IMR-90 (cell line): ENCODE measurements around the gene FUT7. TPM values are rescaled to one million over a fixed set of nuclear protein-coding genes. Genes with fewer than 3 reads are reported as not detected.

ENCODE experiments used
- ATAC-seq: fragments of 200-7000 bp; cut with Tn5 transposase; 2 replicates; pipeline ENCODE4 v1.9.1; 2020; ENCODE audit warnings: low read depth, mild to moderate bottlenecking, moderate library complexity
- BruUV-seq: library from RNA; stranded (reverse); fragments of 400-500 nt; replicated peaks from 2 replicates; lab custom pipeline; 2021; lab: Mats Ljungman, UMichigan
- CTCF ChIA-PET: fragments of 300-600 bp; formaldehyde crosslinking; extraction: SDS; loops from one replicate; lab custom pipeline; 2021; ENCODE audit warnings: antibody characterized with exemption; lab: Yijun Ruan, JAX
- POLR2A ChIA-PET: fragments of 300-600 bp; sonication (Branson Sonifier 250); formaldehyde crosslinking; loops from one replicate; lab custom pipeline; 2022; ENCODE audit warnings: antibody characterized with exemption; ENCODE audit not compliant: unreplicated experiment; lab: Charles Lee
- DNase-seq: peaks from one replicate; pipeline ENCODE4 v3.0.0; 2013
- H2AFZ ChIP-seq: replicated peaks from 2 replicates; pipeline ENCODE3; 2013; ENCODE audit warnings: low read length, mild to moderate bottlenecking; ENCODE audit not compliant: poor library complexity
- H2AK5ac ChIP-seq: 2 replicates; pipeline ENCODE4 v1.6.1; 2013; ENCODE audit warnings: low read depth, low read length, inconsistent platforms
- H2AK9ac ChIP-seq: replicated peaks from 2 replicates; pipeline ENCODE3; 2013; ENCODE audit warnings: mild to moderate bottlenecking, low read depth, low read length, moderate library complexity; ENCODE audit not compliant: poor library complexity
- H2BK120ac ChIP-seq: 2 replicates; pipeline ENCODE4 v1.6.1; 2013; ENCODE audit warnings: low read depth, low read length, inconsistent platforms
- H2BK15ac ChIP-seq: 3 replicates; pipeline ENCODE4 v1.6.1; 2013; ENCODE audit warnings: low read depth, low read length, inconsistent platforms
- H2BK20ac ChIP-seq: 2 replicates; pipeline ENCODE4 v1.6.1; 2013; ENCODE audit warnings: low read depth, mild to moderate bottlenecking, inconsistent platforms, low read length, moderate library complexity
- H2BK5ac ChIP-seq: 2 replicates; pipeline ENCODE4 v1.6.1; 2013; ENCODE audit warnings: mild to moderate bottlenecking, low read depth, low read length, inconsistent platforms; ENCODE audit not compliant: poor library complexity, severe bottlenecking
- H3K14ac ChIP-seq: replicated peaks from 2 replicates; pipeline ENCODE4 v1.6.1; 2013; ENCODE audit warnings: low read depth, low read length, inconsistent platforms
- H3K18ac ChIP-seq: 2 replicates; pipeline ENCODE4 v1.6.1; 2013; ENCODE audit warnings: low read depth, low read length, control low read depth
- H3K23ac ChIP-seq: 2 replicates; pipeline ENCODE4 v1.6.1; 2013; ENCODE audit warnings: low read depth, low read length, inconsistent platforms
- H3K27ac ChIP-seq: 2 replicates; pipeline ENCODE4 v1.5.1; 2013; ENCODE audit warnings: mild to moderate bottlenecking, control low read depth, low read length; ENCODE audit not compliant: insufficient read depth
- H3K27me3 ChIP-seq: 2 replicates; pipeline ENCODE4 v1.6.1; 2013; ENCODE audit warnings: low read length; ENCODE audit not compliant: control insufficient read depth, insufficient read depth
- H3K36me3 ChIP-seq: 2 replicates; pipeline ENCODE4 v1.6.1; 2013; ENCODE audit warnings: low read length, mixed read lengths; ENCODE audit not compliant: control insufficient read depth, insufficient read depth
- H3K4ac ChIP-seq: 2 replicates; pipeline ENCODE4 v1.6.1; 2013; ENCODE audit warnings: low read depth, low read length, inconsistent platforms
- H3K4me1 ChIP-seq: 2 replicates; pipeline ENCODE4 v1.6.1; 2013; ENCODE audit warnings: low read length, mixed read lengths; ENCODE audit not compliant: control insufficient read depth, insufficient read depth
- H3K4me2 ChIP-seq: 2 replicates; pipeline ENCODE4 v1.6.1; 2013; ENCODE audit warnings: low read depth, mild to moderate bottlenecking, control low read depth, low read length, moderate library complexity
- H3K4me3 ChIP-seq: 2 replicates; pipeline ENCODE4 v1.5.1; 2013; ENCODE audit warnings: low read depth, mild to moderate bottlenecking, control low read depth, low read length, moderate library complexity; ENCODE audit not compliant: insufficient read depth
- H3K56ac ChIP-seq: 2 replicates; pipeline ENCODE4 v1.6.1; 2013; ENCODE audit warnings: low read length, inconsistent platforms; ENCODE audit not compliant: insufficient read depth; ENCODE audit errors: extremely low read depth
- H3K79me1 ChIP-seq, 2 experiments: 2 replicates each; pipeline ENCODE4 v1.6.1; 2013; ENCODE audit warnings: low read length in 2 of 2, inconsistent platforms in 1 of 2, low read depth in 1 of 2
- H3K9ac ChIP-seq: 2 replicates; pipeline ENCODE4 v1.6.1; 2013; ENCODE audit warnings: low read depth, low read length, control low read depth
- H3K9me1 ChIP-seq: 2 replicates; pipeline ENCODE4 v1.6.1; 2013; ENCODE audit warnings: low read length, inconsistent platforms; ENCODE audit not compliant: insufficient read depth
- H3K9me3 ChIP-seq: 2 replicates; pipeline ENCODE4 v1.6.1; 2013; ENCODE audit warnings: low read length; ENCODE audit not compliant: control insufficient read depth, insufficient read depth
- H4K20me1 ChIP-seq: 2 replicates; pipeline ENCODE4 v1.6.1; 2013; ENCODE audit warnings: low read length, inconsistent platforms; ENCODE audit not compliant: insufficient read depth
- H4K5ac ChIP-seq: 2 replicates; pipeline ENCODE4 v1.6.1; 2013; ENCODE audit warnings: mild to moderate bottlenecking, low read depth, low read length, control low read depth
- H4K8ac ChIP-seq, 2 experiments: 2 replicates each; pipeline ENCODE4 v1.6.1; 2013; ENCODE audit warnings: low read depth in 2 of 2, low read length in 2 of 2, control low read depth in 1 of 2, inconsistent platforms in 1 of 2
- H4K91ac ChIP-seq: 2 replicates; pipeline ENCODE4 v1.6.1; 2013; ENCODE audit warnings: low read depth, low read length, inconsistent platforms; ENCODE audit not compliant: insufficient read depth
- BHLHE40 ChIP-seq: fragments of 150-350 bp; IDR thresholded peaks from 2 replicates; pipeline ENCODE4 v1.6.1; 2016; ENCODE audit warnings: mild to moderate bottlenecking, low read depth, low read length
- CEBPB ChIP-seq: IDR thresholded peaks from 2 replicates; pipeline ENCODE4 v1.6.1; 2012; ENCODE audit warnings: low read depth, low read length, improper control_type of control experiment
- CHD1 ChIP-seq: IDR thresholded peaks from 2 replicates; pipeline ENCODE4 v1.6.1; 2012; ENCODE audit warnings: low read depth, low read length, improper control_type of control experiment
- CTCF ChIP-seq: conservative IDR thresholded peaks from 2 replicates; pipeline ENCODE4 v1.5.1; 2012; ENCODE audit warnings: mild to moderate bottlenecking, low read depth, low read length, improper control_type of control experiment
- FOS ChIP-seq: fragments of 150-350 bp; IDR thresholded peaks from 2 replicates; pipeline ENCODE4 v1.6.1; 2016; ENCODE audit warnings: low read depth, low read length
- MAFK ChIP-seq: IDR thresholded peaks from 2 replicates; pipeline ENCODE4 v1.6.1; 2012; ENCODE audit warnings: low read depth, low read length, improper control_type of control experiment
- MAZ ChIP-seq: IDR thresholded peaks from 2 replicates; pipeline ENCODE4 v1.6.1; 2012; ENCODE audit warnings: low read depth, mild to moderate bottlenecking, low read length, improper control_type of control experiment, moderate library complexity, borderline replicate concordance
- MXI1 ChIP-seq: IDR thresholded peaks from 2 replicates; pipeline ENCODE4 v1.6.1; 2012; ENCODE audit warnings: low read depth, mild to moderate bottlenecking, low read length, moderate library complexity, borderline replicate concordance
- NFE2L2 ChIP-seq: fragments of 150-350 bp; IDR thresholded peaks from 2 replicates; pipeline ENCODE4 v1.6.1; 2016; ENCODE audit warnings: low read depth, mild to moderate bottlenecking, low read length
- POLR2A ChIP-seq: IDR thresholded peaks from 2 replicates; pipeline ENCODE4 v1.6.1; 2012; ENCODE audit warnings: mild to moderate bottlenecking, low read depth, low read length
- RAD21 ChIP-seq: IDR thresholded peaks from 2 replicates; pipeline ENCODE4 v1.6.1; 2012; ENCODE audit warnings: low read length, improper control_type of control experiment
- RCOR1 ChIP-seq: IDR thresholded peaks from 2 replicates; pipeline ENCODE4 v1.6.1; 2012; ENCODE audit warnings: mild to moderate bottlenecking, low read length, improper control_type of control experiment; ENCODE audit not compliant: insufficient replicate concordance
- RFX5 ChIP-seq: IDR thresholded peaks from 2 replicates; pipeline ENCODE4 v1.8.0; 2012; ENCODE audit warnings: low read depth, mild to moderate bottlenecking, low read length, moderate library complexity
- SMC3 ChIP-seq: fragments of 150-350 bp; IDR thresholded peaks from 2 replicates; pipeline ENCODE4 v1.6.1; 2016; ENCODE audit warnings: low read depth, mild to moderate bottlenecking, antibody characterized with exemption, low read length, moderate library complexity
- USF2 ChIP-seq: fragments of 150-350 bp; IDR thresholded peaks from 2 replicates; pipeline ENCODE4 v1.6.1; 2017; ENCODE audit warnings: mild to moderate bottlenecking, antibody characterized with exemption, low read length, low read depth
- WGBS, 2 experiments: methylation state at CpG; one replicate each; pipeline versions ENCODE4 v1.1.5 to v1.1.7; 2013; ENCODE audit warnings: missing lambda C conversion rate in 2 of 2; ENCODE audit not compliant: insufficient read length in 1 of 2; ENCODE audit errors: extremely low coverage in 2 of 2; 5-methylcytosine and 5-hydroxymethylcytosine counted together
- dilution Hi-C: fragments of 300-500 bp; cut with HindIII; formaldehyde crosslinking; loops from one replicate; pipeline ENCODE4 v1.14.3; 2018; ENCODE audit warnings: low sequenced_read_pairs; ENCODE audit not compliant: unreplicated experiment
- in situ Hi-C: fragments of 300-500 bp; cut with MboI; formaldehyde crosslinking; loops from 3 replicates; pipeline ENCODE4 v1.14.3; 2019; ENCODE audit warnings: low sequenced_read_pairs, inconsistent platforms, mixed read lengths
- intact Hi-C: fragments of 100-400 bp; cut with micrococcal nuclease; formaldehyde crosslinking; loops from 2 replicates; pipeline ENCODE4 v1.10.0; 2022
- polyA plus RNA-seq, 3 experiments: library from polyadenylated mRNA; depleted of rRNA; stranded (reverse); fragments of >200 nt; gene quantifications; 2 replicates each; pipeline ENCODE4 v1.2.3, GENCODE V29; 2012; ENCODE audit warnings: low replicate concordance in 1 of 3
- total RNA-seq: library from RNA; depleted of rRNA; stranded (reverse); fragments of >200 nt; gene quantifications from 2 replicates; pipeline ENCODE4 v1.2.3, GENCODE V29; 2012
- TF ChIP-seq, protein P1 (sequence below): fragments of 150-350 bp; IDR thresholded peaks from 2 replicates; pipeline ENCODE4 v1.6.1; 2016; ENCODE audit warnings: low read depth, mild to moderate bottlenecking, low read length, moderate library complexity, borderline replicate concordance

The FUT7 gene
- total and polyA plus RNA-seq, 2 of the 4 experiments (the other 2 are of a cell fraction) = not detected

DNA sequence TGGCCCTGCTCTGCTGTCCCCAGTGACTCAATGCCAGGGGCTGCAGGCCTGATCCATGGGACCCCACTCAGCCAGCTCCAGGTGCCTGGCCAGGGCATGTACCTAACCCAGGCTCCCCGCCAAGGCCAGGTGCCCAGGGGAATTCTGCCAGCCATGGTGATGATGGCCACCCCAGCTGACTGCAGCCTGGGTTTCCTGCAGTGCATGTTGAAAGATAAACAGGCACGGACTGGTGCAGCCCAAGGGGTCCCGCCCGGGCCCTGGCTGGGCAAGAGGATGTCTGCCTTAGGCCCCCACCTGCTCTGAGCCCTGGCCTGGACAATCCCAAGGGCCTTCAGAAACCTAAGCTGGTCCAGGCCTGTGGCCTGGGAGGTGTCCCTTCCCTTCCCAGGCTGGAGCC is 5.1 kb downstream of the FUT7 start:
- no peak for ATAC-seq
- peak overlapping the region; percentile 17 for H2AFZ ChIP-seq
- no peak overlapping the region for H3K4ac ChIP-seq
- H3K56ac ChIP-seq = no peak overlapping the region
- no peak overlapping the region for H2BK5ac ChIP-seq
- H3K14ac ChIP-seq = no peak overlapping the region
- WGBS, 2 experiments = 100% methylated on average over 1 of the region's 4 CpGs; no CpG with 5 or more reads in 1 of the 2 experiments
- CTCF ChIA-PET = no interaction called here
- DNase-seq = no peak
- H3K9me1 ChIP-seq = peaks cover 4% of the 10 kb centered on the region; the same call in 1 of the 2 replicates
- no peak for TF ChIP-seq CEBPB
- TF ChIP-seq RCOR1 = no peak
- no peak for TF ChIP-seq RAD21
- TF ChIP-seq NFE2L2 = no peak
- TF ChIP-seq FOS = no peak
- no peak for TF ChIP-seq MAZ
- TF ChIP-seq POLR2A = no peak
- no peak for TF ChIP-seq BHLHE40
- no peak for TF ChIP-seq CHD1
- no peak for TF ChIP-seq MAFK
- no peak for TF ChIP-seq SMC3
- no peak for TF ChIP-seq MXI1
- TF ChIP-seq, protein P1, sequence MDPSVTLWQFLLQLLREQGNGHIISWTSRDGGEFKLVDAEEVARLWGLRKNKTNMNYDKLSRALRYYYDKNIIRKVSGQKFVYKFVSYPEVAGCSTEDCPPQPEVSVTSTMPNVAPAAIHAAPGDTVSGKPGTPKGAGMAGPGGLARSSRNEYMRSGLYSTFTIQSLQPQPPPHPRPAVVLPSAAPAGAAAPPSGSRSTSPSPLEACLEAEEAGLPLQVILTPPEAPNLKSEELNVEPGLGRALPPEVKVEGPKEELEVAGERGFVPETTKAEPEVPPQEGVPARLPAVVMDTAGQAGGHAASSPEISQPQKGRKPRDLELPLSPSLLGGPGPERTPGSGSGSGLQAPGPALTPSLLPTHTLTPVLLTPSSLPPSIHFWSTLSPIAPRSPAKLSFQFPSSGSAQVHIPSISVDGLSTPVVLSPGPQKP = no peak
- TF ChIP-seq CTCF = no peak
- no peak for TF ChIP-seq USF2
- no peak for TF ChIP-seq RFX5
- H3K18ac ChIP-seq = no peak overlapping the region
- intact Hi-C loops (no loop called here), in situ Hi-C loops (no loop called here), dilution Hi-C loops (no loop called here)
- no peak overlapping the region for H3K4me3 ChIP-seq
- H3K36me3 ChIP-seq = no peaks in the 10 kb centered on the region
- peak overlapping the region; percentile 59 for H2AK9ac ChIP-seq
- H2AK5ac ChIP-seq = no peak overlapping the region
- no peak overlapping the region for H2BK20ac ChIP-seq
- no TSS peak for BruUV-seq
- no peaks in the 10 kb centered on the region; the same call in 1 of the 2 replicates for H4K20me1 ChIP-seq
- peaks cover 5% of the 10 kb centered on the region for H3K4me1 ChIP-seq
- H2BK120ac ChIP-seq = no peak overlapping the region
- no peak overlapping the region for H4K5ac ChIP-seq
- H2BK15ac ChIP-seq = no peak overlapping the region
- H3K9me3 ChIP-seq = no peaks in the 10 kb centered on the region
- H3K23ac ChIP-seq = no peak overlapping the region
- POLR2A ChIA-PET = no interaction called here
- H3K79me1 ChIP-seq = peaks cover 0 to 7% of the 10 kb centered on the region in 2 experiments; a peak in 2 of 4 replicates
- no peak overlapping the region for H3K9ac ChIP-seq
- peak overlapping the region; percentile 96 for H3K4me2 ChIP-seq
- H4K91ac ChIP-seq = no peak overlapping the region
- H3K27me3 ChIP-seq = no peaks in the 10 kb centered on the region; the same call in 1 of the 2 replicates
- H3K27ac ChIP-seq = no peak overlapping the region
- H4K8ac ChIP-seq = no peak overlapping the region
